Spleen (tissue), 7 donors: ENCODE data around the gene SEC14L6.

Source experiments
- CTCF ChIP-seq, 11 experiments: fragments of 200-600 bp in 7 of 11; fragments of 450-650 bp in 4 of 11; sonication (generic) in 4 of 11; IDR thresholded peaks in 8 of 11; conservative IDR thresholded peaks in 3 of 11; 1 replicate in 7 of 11; 2 replicates in 4 of 11; pipeline versions ENCODE4 v1.4.0 to v1.8.0; 2016 to 2021; ENCODE audit warnings: antibody characterized with exemption in 11 of 11, inconsistent platforms in 4 of 11, mild to moderate bottlenecking in 1 of 11
- POLR2A ChIP-seq, 3 donors: fragments of 450-650 bp; IDR thresholded peaks; one replicate each; pipeline ENCODE4 v1.5.1; 2017; ENCODE audit warnings: antibody characterized with exemption in 3 of 3, mild to moderate bottlenecking in 1 of 3
- POLR2AphosphoS5 ChIP-seq, 3 donors: sonication (generic); formaldehyde crosslinking; IDR thresholded peaks; one replicate each; pipeline ENCODE4 v1.5.1; 2017; ENCODE audit warnings: antibody characterized with exemption in 3 of 3
- donor health status: DM: no; HTN: no; CAD: no; lungs with moderate emphysema.
- donor health status: DM: no; HTN: no; CAD: no.
- donor health status: DM: no; HTN: no; CAD: no.

- no peak for TF ChIP-seq POLR2A (IDR thresholded peaks at IDR 0.05)
- no peak for TF ChIP-seq CTCF (IDR thresholded peaks at IDR 0.05 in 8 of 11, conservative IDR thresholded peaks at IDR 0.05 in 3 of 11)
- no peak for TF ChIP-seq POLR2AphosphoS5 (IDR thresholded peaks at IDR 0.05)
Observed at GRCh38 chr22:30539368-30539767, 7.2 kb downstream of the SEC14L6 start.
